ENCODE measurements around the gene CEP350.

DNA sequence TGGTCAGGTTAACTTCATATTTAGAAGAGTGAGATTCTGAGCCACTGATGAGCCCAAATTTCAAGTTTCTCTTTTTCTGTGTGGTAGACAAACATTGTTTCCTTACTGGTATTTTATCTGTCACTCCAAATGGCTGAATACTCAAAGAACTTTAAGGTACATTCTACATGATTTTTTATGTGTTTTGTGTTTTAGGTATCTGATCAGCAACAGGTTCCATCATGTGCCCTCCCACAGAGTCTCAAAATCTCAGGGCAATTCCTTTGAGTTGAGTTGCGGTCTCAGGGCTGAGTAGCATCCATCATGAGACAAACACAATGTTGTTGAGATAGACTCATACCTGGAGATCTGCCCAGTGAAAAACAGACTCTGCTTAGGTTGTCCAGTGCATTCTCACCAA lies 14.7 kb upstream of the CEP350 start:
- TF ChIP-seq, protein P1, sequence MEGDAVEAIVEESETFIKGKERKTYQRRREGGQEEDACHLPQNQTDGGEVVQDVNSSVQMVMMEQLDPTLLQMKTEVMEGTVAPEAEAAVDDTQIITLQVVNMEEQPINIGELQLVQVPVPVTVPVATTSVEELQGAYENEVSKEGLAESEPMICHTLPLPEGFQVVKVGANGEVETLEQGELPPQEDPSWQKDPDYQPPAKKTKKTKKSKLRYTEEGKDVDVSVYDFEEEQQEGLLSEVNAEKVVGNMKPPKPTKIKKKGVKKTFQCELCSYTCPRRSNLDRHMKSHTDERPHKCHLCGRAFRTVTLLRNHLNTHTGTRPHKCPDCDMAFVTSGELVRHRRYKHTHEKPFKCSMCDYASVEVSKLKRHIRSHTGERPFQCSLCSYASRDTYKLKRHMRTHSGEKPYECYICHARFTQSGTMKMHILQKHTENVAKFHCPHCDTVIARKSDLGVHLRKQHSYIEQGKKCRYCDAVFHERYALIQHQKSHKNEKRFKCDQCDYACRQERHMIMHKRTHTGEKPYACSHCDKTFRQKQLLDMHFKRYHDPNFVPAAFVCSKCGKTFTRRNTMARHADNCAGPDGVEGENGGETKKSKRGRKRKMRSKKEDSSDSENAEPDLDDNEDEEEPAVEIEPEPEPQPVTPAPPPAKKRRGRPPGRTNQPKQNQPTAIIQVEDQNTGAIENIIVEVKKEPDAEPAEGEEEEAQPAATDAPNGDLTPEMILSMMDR (conservative IDR thresholded peaks at IDR 0.05; ENCODE audit: low read length) = no peak
- TF ChIP-seq EZH2phosphoT487 (IDR thresholded peaks at IDR 0.05; ENCODE audit: borderline replicate concordance) = no peak
